Ishikawa (cell line): ENCODE results near the gene NDOR1.

ENCODE experiments used
- CEBPB ChIP-seq: IDR thresholded peaks from 2 replicates; pipeline ENCODE4 v1.6.1; 2012
- EGR1 ChIP-seq: IDR thresholded peaks from 2 replicates; pipeline ENCODE4 v1.6.1; 2012
- EP300 ChIP-seq: IDR thresholded peaks from 2 replicates; pipeline ENCODE4 v1.6.1; 2012; ENCODE audit warnings: borderline replicate concordance
- FOXM1 ChIP-seq: IDR thresholded peaks from 2 replicates; pipeline ENCODE4 v1.6.1; 2012; ENCODE audit warnings: low read depth, borderline replicate concordance
- NFIC ChIP-seq: IDR thresholded peaks from 2 replicates; pipeline ENCODE4 v1.6.1; 2012
- TAF1 ChIP-seq: IDR thresholded peaks from 2 replicates; pipeline ENCODE4 v1.6.1; 2012; ENCODE audit warnings: low read depth, mild to moderate bottlenecking
- YY1 ChIP-seq: IDR thresholded peaks from 2 replicates; pipeline ENCODE4 v1.6.1; 2012; ENCODE audit warnings: low read depth
- TF ChIP-seq, protein P1 (sequence below): IDR thresholded peaks from 2 replicates; pipeline ENCODE4 v1.6.1; 2012
- TF ChIP-seq, protein P2 (sequence below): IDR thresholded peaks from 2 replicates; pipeline ENCODE4 v1.6.1; 2012; ENCODE audit warnings: low read depth, mild to moderate bottlenecking
- TF ChIP-seq, protein P3 (sequence below): IDR thresholded peaks from 2 replicates; pipeline ENCODE4 v1.6.1; 2012

DNA sequence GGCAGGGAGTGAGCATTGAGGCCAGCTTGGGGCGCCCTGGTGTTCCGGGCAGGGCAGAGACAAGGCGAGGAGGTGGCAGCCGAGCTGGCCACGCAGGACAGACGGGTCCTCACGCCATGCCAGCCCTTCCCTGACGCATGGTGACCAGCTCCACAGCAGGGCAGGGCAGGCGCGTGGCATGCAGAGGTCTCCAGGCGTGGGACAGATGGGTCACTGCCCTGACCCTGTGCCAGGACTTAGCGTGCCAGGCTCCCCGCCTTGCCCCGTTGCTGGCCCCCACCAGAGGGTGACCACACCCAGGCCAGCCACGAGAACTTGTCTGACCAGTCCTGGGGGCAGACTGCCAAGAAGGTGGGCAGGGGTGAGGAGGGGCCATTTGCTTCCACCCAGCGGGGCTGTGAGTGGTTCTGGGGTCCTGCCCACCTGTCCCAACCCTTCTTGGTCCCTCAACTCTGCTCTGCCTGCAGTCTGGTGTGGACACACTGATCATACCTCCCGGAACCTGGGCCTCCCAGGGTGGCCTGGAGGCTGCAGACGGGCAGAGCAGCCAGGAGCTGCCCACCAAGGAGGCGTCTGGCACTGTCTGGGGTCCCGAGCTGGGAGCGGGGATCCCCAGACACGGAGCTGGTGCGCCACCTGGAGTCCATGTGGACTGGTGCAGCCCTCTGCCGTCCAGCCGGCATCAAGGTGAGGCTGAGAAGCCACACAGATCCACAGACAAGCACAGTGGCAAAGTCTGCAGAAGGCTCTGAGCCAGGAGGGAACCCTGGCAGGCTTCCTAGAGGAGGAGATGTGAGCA is 21.8 kb downstream of the NDOR1 start, which contains the start of gene RNF224:
- no peak; the same call in 1 of the 2 replicates for TF ChIP-seq CEBPB
- peak; percentile 71 for TF ChIP-seq FOXM1
- TF ChIP-seq NFIC: peak; percentile 99
- TF ChIP-seq, protein P1, sequence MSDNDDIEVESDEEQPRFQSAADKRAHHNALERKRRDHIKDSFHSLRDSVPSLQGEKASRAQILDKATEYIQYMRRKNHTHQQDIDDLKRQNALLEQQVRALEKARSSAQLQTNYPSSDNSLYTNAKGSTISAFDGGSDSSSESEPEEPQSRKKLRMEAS: no peak; the same call in none of the 2 replicates
- TF ChIP-seq, protein P2, sequence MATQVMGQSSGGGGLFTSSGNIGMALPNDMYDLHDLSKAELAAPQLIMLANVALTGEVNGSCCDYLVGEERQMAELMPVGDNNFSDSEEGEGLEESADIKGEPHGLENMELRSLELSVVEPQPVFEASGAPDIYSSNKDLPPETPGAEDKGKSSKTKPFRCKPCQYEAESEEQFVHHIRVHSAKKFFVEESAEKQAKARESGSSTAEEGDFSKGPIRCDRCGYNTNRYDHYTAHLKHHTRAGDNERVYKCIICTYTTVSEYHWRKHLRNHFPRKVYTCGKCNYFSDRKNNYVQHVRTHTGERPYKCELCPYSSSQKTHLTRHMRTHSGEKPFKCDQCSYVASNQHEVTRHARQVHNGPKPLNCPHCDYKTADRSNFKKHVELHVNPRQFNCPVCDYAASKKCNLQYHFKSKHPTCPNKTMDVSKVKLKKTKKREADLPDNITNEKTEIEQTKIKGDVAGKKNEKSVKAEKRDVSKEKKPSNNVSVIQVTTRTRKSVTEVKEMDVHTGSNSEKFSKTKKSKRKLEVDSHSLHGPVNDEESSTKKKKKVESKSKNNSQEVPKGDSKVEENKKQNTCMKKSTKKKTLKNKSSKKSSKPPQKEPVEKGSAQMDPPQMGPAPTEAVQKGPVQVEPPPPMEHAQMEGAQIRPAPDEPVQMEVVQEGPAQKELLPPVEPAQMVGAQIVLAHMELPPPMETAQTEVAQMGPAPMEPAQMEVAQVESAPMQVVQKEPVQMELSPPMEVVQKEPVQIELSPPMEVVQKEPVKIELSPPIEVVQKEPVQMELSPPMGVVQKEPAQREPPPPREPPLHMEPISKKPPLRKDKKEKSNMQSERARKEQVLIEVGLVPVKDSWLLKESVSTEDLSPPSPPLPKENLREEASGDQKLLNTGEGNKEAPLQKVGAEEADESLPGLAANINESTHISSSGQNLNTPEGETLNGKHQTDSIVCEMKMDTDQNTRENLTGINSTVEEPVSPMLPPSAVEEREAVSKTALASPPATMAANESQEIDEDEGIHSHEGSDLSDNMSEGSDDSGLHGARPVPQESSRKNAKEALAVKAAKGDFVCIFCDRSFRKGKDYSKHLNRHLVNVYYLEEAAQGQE: no peak
- TF ChIP-seq TAF1: peak; percentile 40; the same call in 1 of the 2 replicates
- TF ChIP-seq EP300: peak; percentile 89
- TF ChIP-seq YY1: peak; percentile 56; the same call in 1 of the 2 replicates
- TF ChIP-seq, protein P3, sequence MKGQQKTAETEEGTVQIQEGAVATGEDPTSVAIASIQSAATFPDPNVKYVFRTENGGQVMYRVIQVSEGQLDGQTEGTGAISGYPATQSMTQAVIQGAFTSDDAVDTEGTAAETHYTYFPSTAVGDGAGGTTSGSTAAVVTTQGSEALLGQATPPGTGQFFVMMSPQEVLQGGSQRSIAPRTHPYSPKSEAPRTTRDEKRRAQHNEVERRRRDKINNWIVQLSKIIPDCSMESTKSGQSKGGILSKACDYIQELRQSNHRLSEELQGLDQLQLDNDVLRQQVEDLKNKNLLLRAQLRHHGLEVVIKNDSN: no peak
- 0 out of 2 replicates have a peak, but pooled peaks have one; percentile 50 for TF ChIP-seq EGR1
